Astrocyte (in vitro differentiated cells and primary cell): Measurements from ENCODE around the gene UTP3. TPM values are rescaled to one million over a fixed set of nuclear protein-coding genes. Genes with fewer than 3 reads are reported as not detected.

ENCODE experiments used
- DNase-seq: peaks from one replicate; pipeline ENCODE4 v3.0.0-alpha.2; 2010; ENCODE audit warnings: low read depth
- FAIRE-seq: peaks from 2 replicates; lab custom pipeline; 2011; peaks lifted over from hg19 to GRCh38; lab: Jason Lieb, UNC
- H2AFZ ChIP-seq: 2 replicates; pipeline ENCODE4 v1.6.0; 2012; ENCODE audit warnings: low read depth, low read length, inconsistent platforms
- H3K27ac ChIP-seq: 2 replicates; pipeline ENCODE4 v1.5.1; 2011; ENCODE audit warnings: low read depth, low read length, inconsistent platforms
- H3K27me3 ChIP-seq: 2 replicates; pipeline ENCODE4 v1.6.0; 2011; ENCODE audit warnings: low read length, inconsistent platforms; ENCODE audit not compliant: insufficient read depth
- H3K36me3 ChIP-seq: 2 replicates; pipeline ENCODE4 v1.5.1; 2011; ENCODE audit warnings: low read length, inconsistent platforms; ENCODE audit not compliant: insufficient read depth
- H3K4me1 ChIP-seq: 2 replicates; pipeline ENCODE4 v1.5.1; 2011; ENCODE audit warnings: low read length, inconsistent platforms; ENCODE audit not compliant: insufficient read depth
- H3K4me2 ChIP-seq: 2 replicates; pipeline ENCODE4 v1.6.0; 2012; ENCODE audit warnings: low read length, inconsistent platforms
- H3K4me3 ChIP-seq: 2 replicates; pipeline ENCODE4 v1.5.1; 2011; ENCODE audit warnings: low read depth, mild to moderate bottlenecking, low read length, inconsistent platforms; ENCODE audit not compliant: insufficient read depth
- H3K79me2 ChIP-seq: 2 replicates; pipeline ENCODE4 v1.6.0; 2012; ENCODE audit warnings: mild to moderate bottlenecking, low read length, inconsistent platforms; ENCODE audit not compliant: insufficient read depth
- H3K9ac ChIP-seq: 2 replicates; pipeline ENCODE4 v1.6.0; 2012; ENCODE audit warnings: mild to moderate bottlenecking, low read length, inconsistent platforms
- H3K9me3 ChIP-seq: 2 replicates; pipeline ENCODE4 v1.5.1; 2012; ENCODE audit warnings: low read depth, mild to moderate bottlenecking, low read length, inconsistent platforms; ENCODE audit not compliant: insufficient read depth
- H4K20me1 ChIP-seq: 2 replicates; pipeline ENCODE4 v1.6.0; 2012; ENCODE audit warnings: low read length, inconsistent platforms; ENCODE audit not compliant: insufficient read depth
- H3K27ac Mint-ChIP-seq: one replicate; pipeline ENCODE4 v1.8.0; 2021; ENCODE audit warnings: mild to moderate bottlenecking, mixed read lengths; ENCODE audit not compliant: unreplicated experiment
- H3K27me3 Mint-ChIP-seq: one replicate; pipeline ENCODE4 v1.8.0; 2021; ENCODE audit warnings: low read depth, mixed read lengths; ENCODE audit not compliant: unreplicated experiment
- H3K36me3 Mint-ChIP-seq: one replicate; pipeline ENCODE4 v1.8.0; 2021; ENCODE audit warnings: low read depth, mixed read lengths; ENCODE audit not compliant: unreplicated experiment
- H3K4me1 Mint-ChIP-seq: one replicate; pipeline ENCODE4 v1.8.0; 2021; ENCODE audit warnings: low read depth, mixed read lengths; ENCODE audit not compliant: unreplicated experiment
- H3K4me3 Mint-ChIP-seq: one replicate; pipeline ENCODE4 v1.8.0; 2021; ENCODE audit warnings: mild to moderate bottlenecking, moderate library complexity, mixed read lengths; ENCODE audit not compliant: unreplicated experiment
- H3K9me3 Mint-ChIP-seq: one replicate; pipeline ENCODE4 v1.8.0; 2021; ENCODE audit warnings: mild to moderate bottlenecking, mixed read lengths; ENCODE audit not compliant: unreplicated experiment
- EZH2 ChIP-seq: IDR thresholded peaks from 2 replicates; pipeline ENCODE4 v1.6.1; 2012; ENCODE audit warnings: mild to moderate bottlenecking, low read length, inconsistent platforms; ENCODE audit not compliant: insufficient read depth
- total RNA-seq: library from RNA; stranded (reverse); gene quantifications from 2 replicates; pipeline ENCODE4 v1.2.1, GENCODE V29; 2021
- TF ChIP-seq, protein P1 (sequence below): IDR thresholded peaks from 2 replicates; pipeline ENCODE4 v1.5.1; 2011; ENCODE audit warnings: low read depth, mild to moderate bottlenecking, inconsistent platforms, low read length, moderate library complexity; ENCODE audit not compliant: insufficient read depth

UTP3 gene
- total RNA-seq, 1 donor from 2014 or later, result 37.0 TPM

DNA sequence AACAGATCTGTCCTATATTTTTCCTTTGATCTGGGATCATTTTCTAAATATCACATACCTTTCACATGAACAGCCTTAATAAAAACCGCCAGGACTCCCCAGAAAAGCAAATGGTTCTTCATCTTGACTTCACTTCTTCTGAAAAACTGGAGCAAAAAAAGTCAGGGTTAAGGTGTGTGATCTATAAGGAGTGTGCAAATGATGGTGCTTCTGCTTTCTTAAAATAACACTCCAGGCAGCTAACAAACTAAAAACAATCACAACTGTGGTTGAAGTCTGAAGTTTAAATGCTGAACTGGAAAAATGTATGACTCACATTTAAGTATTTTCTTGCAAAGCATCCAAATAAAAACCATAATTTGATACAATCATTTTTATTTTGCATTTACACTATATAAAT, 22.0 kb upstream of the UTP3 start, which contains the start of gene JCHAIN:
Gene JCHAIN (minus strand): TSS at position 140 of the 400 bp plus-strand sequence. CDS start 18 bp downstream, at position 122.
- TF ChIP-seq EZH2, result no peak
- H3K9me3 ChIP-seq, result no peaks in the 10 kb centered on the region
- H3K36me3 ChIP-seq, result no peaks in the 10 kb centered on the region
- H3K4me1 Mint-ChIP-seq, result peaks cover 9% of the 10 kb centered on the region
- H3K4me2 ChIP-seq, result peak within 1 kb of the TSS; percentile 4
- peaks cover 4% of the 10 kb centered on the region for H3K27me3 Mint-ChIP-seq
- H3K36me3 Mint-ChIP-seq, result no peaks in the 10 kb centered on the region
- DNase-seq (peak; percentile 35), FAIRE-seq (no peak)
- H3K27ac Mint-ChIP-seq, result no peak within 1 kb of the TSS
- H3K9ac ChIP-seq, result no peak within 1 kb of the TSS
- no peak within 1 kb of the TSS for H3K4me3 Mint-ChIP-seq
- H3K4me1 ChIP-seq, result no peaks in the 10 kb centered on the region
- H3K27me3 ChIP-seq, result no peaks in the 10 kb centered on the region
- H3K9me3 Mint-ChIP-seq, result no peaks in the 10 kb centered on the region
- no peak within 1 kb of the TSS for H3K4me3 ChIP-seq
- H3K27ac ChIP-seq, result no peak within 1 kb of the TSS
- H2AFZ ChIP-seq, result no peak within 1 kb of the TSS
- no peaks in the 10 kb centered on the region for H4K20me1 ChIP-seq
- H3K79me2 ChIP-seq, result no peaks in the 10 kb centered on the region

DNA sequence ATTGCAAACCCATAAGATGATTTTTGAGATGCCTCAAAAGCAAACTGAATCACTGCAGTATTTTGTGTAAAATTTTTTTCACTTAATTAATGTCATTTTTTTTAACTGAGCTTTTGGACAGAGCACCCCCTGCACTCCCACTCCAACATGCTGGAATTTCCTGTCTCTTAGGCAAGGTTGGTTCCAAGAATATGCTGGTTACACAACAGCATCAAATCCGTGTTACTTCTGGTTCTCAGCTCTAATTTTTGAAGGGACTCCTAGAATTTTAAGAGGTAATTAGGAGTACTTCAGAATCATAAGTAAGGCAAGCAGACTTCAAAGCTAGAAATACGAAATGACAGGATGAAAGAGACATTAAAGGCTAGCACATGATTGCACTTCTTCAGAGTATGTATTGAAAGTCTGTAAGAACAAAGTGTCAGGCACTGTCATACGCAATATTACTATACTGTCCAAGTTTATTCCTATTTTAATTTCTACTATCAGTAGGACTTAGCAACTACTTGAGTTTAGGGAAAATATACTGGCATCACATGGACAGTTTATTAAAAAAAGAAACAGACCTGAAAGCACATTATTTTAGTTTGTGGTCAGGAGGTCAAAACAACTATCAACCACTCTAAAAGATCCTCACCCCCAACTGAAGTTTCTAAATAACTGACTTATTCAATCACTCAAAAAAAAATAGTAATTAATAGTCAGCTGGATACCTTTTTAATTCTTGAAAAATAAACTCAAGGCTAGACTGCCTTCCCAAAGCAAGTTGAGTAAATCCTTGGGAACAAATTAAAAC, 20.4 kb upstream of the UTP3 start:
- Histone ChIP-seq H3K9ac (no peak overlapping the region), H3K4me3 (no peak overlapping the region), H2AFZ (no peak overlapping the region), H3K27ac (no peak overlapping the region), H3K79me2 (no peaks in the 10 kb centered on the region), H3K9me3 (no peaks in the 10 kb centered on the region), H3K4me2 (no peak overlapping the region), H3K4me1 (no peaks in the 10 kb centered on the region), H4K20me1 (no peaks in the 10 kb centered on the region), H3K27me3 (no peaks in the 10 kb centered on the region), H3K36me3 (no peaks in the 10 kb centered on the region)
- Mint-ChIP-seq H3K9me3 (no peaks in the 10 kb centered on the region), H3K4me1 (peaks cover 9% of the 10 kb centered on the region), H3K27me3 (peaks cover 4% of the 10 kb centered on the region), H3K4me3 (no peak overlapping the region), H3K27ac (no peak overlapping the region), H3K36me3 (no peaks in the 10 kb centered on the region)
- TF ChIP-seq EZH2, result no peak
- TF ChIP-seq, protein P1, sequence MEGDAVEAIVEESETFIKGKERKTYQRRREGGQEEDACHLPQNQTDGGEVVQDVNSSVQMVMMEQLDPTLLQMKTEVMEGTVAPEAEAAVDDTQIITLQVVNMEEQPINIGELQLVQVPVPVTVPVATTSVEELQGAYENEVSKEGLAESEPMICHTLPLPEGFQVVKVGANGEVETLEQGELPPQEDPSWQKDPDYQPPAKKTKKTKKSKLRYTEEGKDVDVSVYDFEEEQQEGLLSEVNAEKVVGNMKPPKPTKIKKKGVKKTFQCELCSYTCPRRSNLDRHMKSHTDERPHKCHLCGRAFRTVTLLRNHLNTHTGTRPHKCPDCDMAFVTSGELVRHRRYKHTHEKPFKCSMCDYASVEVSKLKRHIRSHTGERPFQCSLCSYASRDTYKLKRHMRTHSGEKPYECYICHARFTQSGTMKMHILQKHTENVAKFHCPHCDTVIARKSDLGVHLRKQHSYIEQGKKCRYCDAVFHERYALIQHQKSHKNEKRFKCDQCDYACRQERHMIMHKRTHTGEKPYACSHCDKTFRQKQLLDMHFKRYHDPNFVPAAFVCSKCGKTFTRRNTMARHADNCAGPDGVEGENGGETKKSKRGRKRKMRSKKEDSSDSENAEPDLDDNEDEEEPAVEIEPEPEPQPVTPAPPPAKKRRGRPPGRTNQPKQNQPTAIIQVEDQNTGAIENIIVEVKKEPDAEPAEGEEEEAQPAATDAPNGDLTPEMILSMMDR, result no peak
- DNase-seq (peak; percentile 49), FAIRE-seq (no peak)

DNA sequence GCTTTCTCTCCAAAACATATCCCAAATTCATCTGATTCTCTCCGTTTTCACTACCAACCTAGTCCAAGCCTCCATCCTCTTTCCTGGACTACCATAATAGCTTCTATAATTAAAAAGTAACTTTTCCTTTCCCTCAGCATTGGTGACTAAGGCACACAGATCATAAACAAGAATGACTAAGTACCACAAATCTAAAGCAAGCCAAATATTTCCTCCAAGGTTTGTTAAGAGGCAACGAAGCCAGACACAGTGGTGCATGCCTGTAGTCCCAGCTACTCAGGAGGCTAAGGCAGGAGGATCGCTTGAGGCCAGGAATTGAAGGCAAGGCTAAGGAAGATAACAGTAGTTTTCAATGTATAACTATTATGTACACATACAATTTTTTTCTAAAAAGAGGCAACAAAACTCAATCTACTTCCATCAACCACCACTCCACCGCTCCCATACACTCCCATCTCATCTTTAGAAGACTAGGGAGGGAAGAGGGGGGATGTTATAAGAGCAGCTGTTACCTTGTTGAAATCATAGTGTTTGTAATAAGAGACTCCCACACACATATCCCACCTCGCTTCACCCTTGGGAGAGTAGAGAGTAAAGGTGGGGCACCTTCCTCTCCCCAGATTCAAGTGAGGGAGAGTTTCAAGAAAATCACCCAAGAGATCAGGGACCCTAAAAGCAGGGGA, 17.9 kb upstream of the UTP3 start:
- TF ChIP-seq, protein P1, result no peak
- no peak for TF ChIP-seq EZH2

More for the DNA sequence above, 17.9 kb upstream of the UTP3 start:
- no peaks in the 10 kb centered on the region for H3K4me1 ChIP-seq
- Mint-ChIP-seq H3K27me3 (peaks cover 4% of the 10 kb centered on the region), H3K36me3 (no peaks in the 10 kb centered on the region), H3K4me1 (peaks cover 9% of the 10 kb centered on the region), H3K4me3 (no peak overlapping the region), H3K27ac (no peak overlapping the region), H3K9me3 (no peaks in the 10 kb centered on the region)
- no peaks in the 10 kb centered on the region for H3K9me3 ChIP-seq
- no peak overlapping the region for H3K4me2 ChIP-seq
- no peak overlapping the region for H3K9ac ChIP-seq
- DNase-seq, result peak; percentile 55
- FAIRE-seq, result no peak
- no peak overlapping the region for H3K4me3 ChIP-seq
- no peaks in the 10 kb centered on the region for H4K20me1 ChIP-seq
- no peak overlapping the region for H2AFZ ChIP-seq
- no peak overlapping the region for H3K27ac ChIP-seq
- no peaks in the 10 kb centered on the region for H3K27me3 ChIP-seq
- no peaks in the 10 kb centered on the region for H3K36me3 ChIP-seq
- H3K79me2 ChIP-seq, result no peaks in the 10 kb centered on the region
